ENCODE measurements around the gene SLFN5.

DNA sequence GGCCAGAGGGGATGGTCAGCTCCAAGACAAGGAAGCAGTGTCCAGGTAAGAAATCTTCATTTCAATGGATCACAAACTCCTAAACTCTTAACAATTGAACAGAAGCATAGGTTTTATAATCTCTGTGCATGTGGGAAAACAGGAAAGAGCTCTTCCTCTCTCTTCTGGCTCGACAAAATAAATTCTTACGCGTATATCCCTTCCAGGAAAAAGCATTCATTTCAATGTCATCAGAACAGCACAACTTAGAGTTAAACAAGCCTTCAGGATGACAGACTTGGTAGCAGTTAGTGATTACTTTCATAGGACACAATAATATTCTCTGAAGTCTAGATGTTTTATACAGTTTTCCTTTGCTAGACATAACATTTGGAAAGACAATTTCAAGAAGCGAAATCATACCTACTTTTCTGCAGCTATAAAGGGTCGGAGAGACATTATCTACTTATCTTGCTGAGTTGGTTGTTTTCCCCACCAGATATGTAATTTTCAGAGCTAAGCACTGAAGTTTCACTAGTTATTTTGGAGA lies 29.4 kb upstream of the SLFN5 start:
- TF ChIP-seq CTCF (conservative IDR thresholded peaks at IDR 0.05; ENCODE audit: low read depth, low read length) (no peak), USF2 (IDR thresholded peaks at IDR 0.05; ENCODE audit: low read depth, low read length) (no peak), POLR2A (IDR thresholded peaks at IDR 0.05; ENCODE audit: low read depth, low read length) (no peak), RFX5 (IDR thresholded peaks at IDR 0.05; ENCODE audit: low read depth, low read length) (no peak), CEBPB (IDR thresholded peaks at IDR 0.05; ENCODE audit: low read depth, low read length) (no peak), NFE2L2 (IDR thresholded peaks at IDR 0.05; ENCODE audit: low read depth, low read length) (no peak), MAZ (IDR thresholded peaks at IDR 0.05; ENCODE audit: borderline replicate concordance, low read depth, low read length) (no peak), SMC3 (IDR thresholded peaks at IDR 0.05; ENCODE audit: low read depth, low read length) (no peak), RCOR1 (IDR thresholded peaks at IDR 0.05; ENCODE audit: insufficient replicate concordance, low read length) (no peak), CHD1 (IDR thresholded peaks at IDR 0.05; ENCODE audit: low read depth, low read length) (no peak), RAD21 (IDR thresholded peaks at IDR 0.05; ENCODE audit: low read length) (no peak), MAFK (IDR thresholded peaks at IDR 0.05; ENCODE audit: low read depth, low read length) (no peak), ELK1 (IDR thresholded peaks at IDR 0.05; ENCODE audit: borderline replicate concordance, low read depth, low read length) (no peak), MXI1 (IDR thresholded peaks at IDR 0.05; ENCODE audit: borderline replicate concordance, low read depth, low read length) (no peak)
